Measurements from ENCODE around the gene SLC6A6.

Gene SLC6A6

GRCh38 chr3:14456794-14457193 lies 54.4 kb downstream of the SLC6A6 start:
- Histone ChIP-seq H3K4me3 (ENCODE audit: low read depth in 1 of 2, low read length in 2 of 2) (no peak overlapping the region), H3K4me2 (ENCODE audit: insufficient read depth, low read length) (no peak overlapping the region), H3K27me3 (ENCODE audit: insufficient read depth, low read length, poor library complexity) (no peaks in the 10 kb centered on the region), H3K36me3 (ENCODE audit: insufficient read depth, low read length) (peaks cover 48% of the 10 kb centered on the region), H4K20me1 (ENCODE audit: insufficient read depth, low read length) (peaks cover 12% of the 10 kb centered on the region; the same call in 1 of the 2 replicates), H3K79me2 (ENCODE audit: insufficient read depth, low read length) (no peaks in the 10 kb centered on the region), H2AFZ (ENCODE audit: low read depth, low read length) (no peak overlapping the region), H3K4me1 (ENCODE audit: insufficient read depth, low read length) (no peaks in the 10 kb centered on the region), H3K9ac (ENCODE audit: low read depth, low read length) (no peak overlapping the region), H3K9me3 (ENCODE audit: insufficient read depth, low read length, severe bottlenecking) (no peaks in the 10 kb centered on the region), H3K27ac (ENCODE audit: low read length) (no peak overlapping the region)
- ATAC-seq (ENCODE audit: insufficient read depth, low read depth) (no peak), DNase-seq (no peak)
- no peak for TF ChIP-seq CTCF (IDR thresholded peaks at IDR 0.05; ENCODE audit: borderline replicate concordance, extremely low read depth, low read length, poor library complexity, severe bottlenecking)
- TF ChIP-seq EZH2 (IDR thresholded peaks at IDR 0.05; ENCODE audit: borderline replicate concordance, low read depth, low read length, severe bottlenecking) = no peak

GRCh38 chr3:14457481-14457880 lies 55.1 kb downstream of the SLC6A6 start:
- H3K9me3 ChIP-seq (ENCODE audit: insufficient read depth, low read length, severe bottlenecking) = no peaks in the 10 kb centered on the region
- TF ChIP-seq EZH2 (IDR thresholded peaks at IDR 0.05; ENCODE audit: borderline replicate concordance, low read depth, low read length, severe bottlenecking) = no peak
- no peak for TF ChIP-seq CTCF (IDR thresholded peaks at IDR 0.05; ENCODE audit: borderline replicate concordance, extremely low read depth, low read length, poor library complexity, severe bottlenecking)
- H3K79me2 ChIP-seq (ENCODE audit: insufficient read depth, low read length) = no peaks in the 10 kb centered on the region
- H3K4me3 ChIP-seq (ENCODE audit: low read depth in 1 of 2, low read length in 2 of 2) = no peak overlapping the region
- no peaks in the 10 kb centered on the region for H3K27me3 ChIP-seq (ENCODE audit: insufficient read depth, low read length, poor library complexity)
- peaks cover 41% of the 10 kb centered on the region for H3K36me3 ChIP-seq (ENCODE audit: insufficient read depth, low read length)
- H3K4me2 ChIP-seq (ENCODE audit: insufficient read depth, low read length) = no peak overlapping the region
- ATAC-seq (ENCODE audit: insufficient read depth, low read depth) (no peak), DNase-seq (no peak)
- H3K4me1 ChIP-seq (ENCODE audit: insufficient read depth, low read length) = no peaks in the 10 kb centered on the region
- H3K27ac ChIP-seq (ENCODE audit: low read length) = no peak overlapping the region
- H3K9ac ChIP-seq (ENCODE audit: low read depth, low read length) = no peak overlapping the region
- H4K20me1 ChIP-seq (ENCODE audit: insufficient read depth, low read length) = peaks cover 12% of the 10 kb centered on the region; the same call in 1 of the 2 replicates
- H2AFZ ChIP-seq (ENCODE audit: low read depth, low read length) = no peak overlapping the region

- peaks cover 36% of the 10 kb centered on the region for H3K36me3 ChIP-seq (ENCODE audit: insufficient read depth, low read length)
- no peak overlapping the region for H2AFZ ChIP-seq (ENCODE audit: low read depth, low read length)
- H3K79me2 ChIP-seq (ENCODE audit: insufficient read depth, low read length) = no peaks in the 10 kb centered on the region
- no peaks in the 10 kb centered on the region for H3K4me1 ChIP-seq (ENCODE audit: insufficient read depth, low read length)
- ATAC-seq (ENCODE audit: insufficient read depth, low read depth) (no peak), DNase-seq (no peak)
- H3K4me3 ChIP-seq (ENCODE audit: low read depth in 1 of 2, low read length in 2 of 2) = no peak overlapping the region
- H3K27me3 ChIP-seq (ENCODE audit: insufficient read depth, low read length, poor library complexity) = no peaks in the 10 kb centered on the region
- peaks cover 12% of the 10 kb centered on the region; the same call in 1 of the 2 replicates for H4K20me1 ChIP-seq (ENCODE audit: insufficient read depth, low read length)
- H3K9ac ChIP-seq (ENCODE audit: low read depth, low read length) = no peak overlapping the region
- H3K27ac ChIP-seq (ENCODE audit: low read length) = no peak overlapping the region
- H3K4me2 ChIP-seq (ENCODE audit: insufficient read depth, low read length) = no peak overlapping the region
- no peaks in the 10 kb centered on the region for H3K9me3 ChIP-seq (ENCODE audit: insufficient read depth, low read length, severe bottlenecking)
- TF ChIP-seq CTCF (IDR thresholded peaks at IDR 0.05; ENCODE audit: borderline replicate concordance, extremely low read depth, low read length, poor library complexity, severe bottlenecking) (no peak), EZH2 (IDR thresholded peaks at IDR 0.05; ENCODE audit: borderline replicate concordance, low read depth, low read length, severe bottlenecking) (no peak)
These were observed 55.6 kb downstream of the SLC6A6 start for GRCh38 chr3:14457999-14458398.
